Measurements from ENCODE around the gene SFXN5.

- TF ChIP-seq POLR2AphosphoS5 (IDR thresholded peaks at IDR 0.05; ENCODE audit: low read depth, low read length) (no peak), TAF1 (IDR thresholded peaks at IDR 0.05; ENCODE audit: borderline replicate concordance, insufficient read depth, low read length) (no peak), REST (IDR thresholded peaks at IDR 0.05; ENCODE audit: insufficient read depth in 1 of 2, low read depth in 2 of 2, low read length in 2 of 2) (no peak), SIN3A (IDR thresholded peaks at IDR 0.05; ENCODE audit: borderline replicate concordance, insufficient read depth, low read length) (no peak), FOXP2 (optimal IDR thresholded peaks at IDR 0.05; ENCODE audit: borderline replicate concordance, extremely low read depth, extremely low read length, insufficient read depth) (no peak)
Observed at GRCh38 chr2:73050121-73050545, 21.4 kb downstream of the SFXN5 start.

Measured in PFSK-1 (cell line).